HG03342 (cell line): Measurements from ENCODE around the gene ACSL6.

Experiments used
- ATAC-seq: cut with Tn5 transposase; IDR thresholded peaks from one replicate; pipeline ENCODE4 v1.9.1; 2021; ENCODE audit warnings: mild to moderate bottlenecking, moderate library complexity; ENCODE audit not compliant: unreplicated experiment

ACSL6 gene

DNA sequence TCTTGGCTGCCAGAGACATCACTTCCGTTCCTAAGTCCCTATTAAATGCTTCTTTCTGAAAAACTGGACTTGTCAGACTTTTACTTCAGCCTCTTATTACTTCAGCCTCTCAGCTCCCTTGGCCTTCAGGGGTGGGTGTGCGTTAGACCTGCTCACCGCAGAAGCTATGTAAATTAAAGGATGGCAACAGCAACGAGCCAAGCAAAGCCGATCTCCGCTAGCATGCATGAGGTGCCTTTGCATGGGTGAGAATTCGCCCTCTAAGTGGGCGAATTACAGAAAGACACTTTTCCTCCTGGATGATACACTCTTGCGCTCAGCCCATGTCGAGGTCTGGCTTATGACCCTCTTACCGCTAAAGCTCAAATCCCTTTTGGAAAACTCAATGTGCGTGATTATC is 38.1 kb upstream of the ACSL6 start:
- ATAC-seq, result no peak

DNA sequence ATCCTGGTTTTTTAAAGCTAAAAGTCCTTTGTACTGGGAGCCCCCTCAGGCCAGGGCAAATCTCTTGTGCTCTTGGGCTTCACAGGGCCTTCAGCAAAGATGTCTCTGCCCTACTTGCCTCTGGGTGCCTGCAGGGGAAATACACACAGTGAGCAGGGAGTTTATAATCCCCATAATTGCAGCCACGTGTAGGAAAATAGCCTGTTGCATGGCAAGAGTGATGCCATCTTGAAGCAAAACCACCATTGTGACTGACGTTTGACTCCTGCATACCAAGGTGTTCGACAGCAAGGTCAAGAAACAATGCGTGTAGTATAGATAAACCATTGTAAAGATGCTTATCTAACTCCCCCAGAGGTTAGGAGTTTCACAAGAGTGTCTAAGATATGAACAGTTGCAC is 37.6 kb upstream of the ACSL6 start:
- ATAC-seq, result no peak

DNA sequence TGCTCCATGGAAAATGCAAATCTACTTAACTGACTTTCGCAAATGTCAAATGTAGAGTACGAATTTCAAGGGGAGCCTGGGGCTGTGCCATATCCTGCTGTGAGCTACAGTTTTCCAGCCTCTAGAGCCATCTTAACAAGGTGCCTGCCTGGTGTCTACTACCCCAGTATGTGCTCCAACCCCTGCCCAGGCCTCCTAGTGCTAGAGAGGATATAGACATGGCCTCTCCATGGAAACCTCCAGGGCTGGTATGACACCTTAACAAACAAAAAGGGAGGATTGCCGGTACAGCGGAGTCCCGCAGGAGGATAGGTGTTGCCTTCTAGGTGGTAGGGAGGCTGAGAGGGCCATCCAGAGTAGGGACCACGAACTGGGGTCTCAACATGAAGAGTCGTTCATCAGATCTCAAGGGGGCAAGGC is 35.4 kb upstream of the ACSL6 start:
- no peak for ATAC-seq

DNA sequence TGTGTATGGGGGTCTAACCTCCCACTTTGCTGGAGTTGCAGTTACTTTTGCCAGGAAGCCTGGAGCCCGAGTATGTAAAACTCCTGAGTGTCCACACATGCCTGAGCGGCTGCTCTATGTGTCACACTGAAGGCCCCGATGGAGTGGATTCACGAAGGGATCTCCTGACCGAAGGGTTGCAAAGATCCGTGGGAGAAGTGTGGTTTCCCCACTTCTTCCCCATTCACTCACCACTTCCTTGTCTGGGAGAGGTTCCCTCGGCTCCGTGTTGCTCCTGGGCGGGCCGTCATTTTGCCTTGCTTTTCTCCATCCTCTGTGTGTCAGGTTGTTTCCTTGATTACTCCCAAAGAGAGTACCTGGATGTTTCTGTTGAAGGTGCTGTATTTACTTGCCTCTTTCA is 32.7 kb upstream of the ACSL6 start:
- ATAC-seq, result no peak

DNA sequence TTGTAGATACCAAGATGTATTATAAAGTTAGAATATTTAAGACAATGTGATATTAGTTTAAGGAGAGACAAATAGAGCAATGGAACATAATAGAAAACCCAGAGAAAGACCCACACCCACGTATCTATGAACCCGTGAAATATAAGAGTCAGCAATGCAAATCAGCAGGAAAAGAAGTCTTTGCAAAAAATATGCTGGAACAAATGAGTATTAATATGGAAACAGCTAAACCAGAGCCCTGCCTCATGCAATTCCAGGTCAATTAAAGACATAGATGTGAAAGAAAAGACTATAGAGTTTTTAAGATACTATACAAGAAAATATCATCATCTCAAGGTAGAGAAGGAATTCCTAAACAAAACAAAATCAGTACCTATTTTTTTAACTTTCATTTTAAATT is 25.9 kb upstream of the ACSL6 start:
- ATAC-seq, result no peak

DNA sequence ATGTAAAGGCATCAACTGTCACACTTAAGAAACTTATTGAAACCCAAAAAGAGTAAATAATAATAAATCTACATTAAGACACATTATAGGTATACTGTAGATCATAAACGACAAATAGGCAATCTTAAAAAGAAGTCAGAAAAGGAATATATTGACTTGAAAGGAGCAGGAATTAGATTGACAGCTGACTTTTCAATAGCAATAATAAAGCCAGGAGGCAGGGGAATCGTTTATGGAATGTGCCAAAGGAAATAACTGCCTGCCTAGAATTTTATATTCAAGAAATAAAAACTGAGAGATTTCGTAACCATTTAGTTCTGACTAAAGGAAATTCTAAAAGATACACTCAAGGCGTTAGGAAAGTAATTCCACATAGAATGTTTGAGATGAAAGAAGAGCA is 21.7 kb upstream of the ACSL6 start:
- ATAC-seq, result no peak

DNA sequence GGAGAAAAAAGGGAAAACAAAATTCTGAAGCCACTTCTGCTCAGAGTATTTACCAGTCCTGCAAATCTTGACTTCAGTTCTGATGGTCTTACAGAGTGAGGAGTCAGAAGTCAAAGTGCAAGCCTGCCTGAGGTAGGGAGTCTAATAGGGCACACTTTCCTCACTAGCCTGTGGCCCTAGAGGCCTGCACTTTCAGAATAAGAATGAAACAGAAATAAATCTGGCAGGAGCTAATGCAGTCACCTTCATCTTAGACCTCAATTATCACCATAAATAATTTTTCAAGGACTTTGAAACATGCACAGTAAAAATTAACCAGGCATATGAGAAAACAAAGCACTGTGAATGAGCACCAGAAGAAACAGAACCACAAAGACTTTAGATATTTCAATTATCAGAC is 20.7 kb upstream of the ACSL6 start:
- no peak for ATAC-seq

DNA sequence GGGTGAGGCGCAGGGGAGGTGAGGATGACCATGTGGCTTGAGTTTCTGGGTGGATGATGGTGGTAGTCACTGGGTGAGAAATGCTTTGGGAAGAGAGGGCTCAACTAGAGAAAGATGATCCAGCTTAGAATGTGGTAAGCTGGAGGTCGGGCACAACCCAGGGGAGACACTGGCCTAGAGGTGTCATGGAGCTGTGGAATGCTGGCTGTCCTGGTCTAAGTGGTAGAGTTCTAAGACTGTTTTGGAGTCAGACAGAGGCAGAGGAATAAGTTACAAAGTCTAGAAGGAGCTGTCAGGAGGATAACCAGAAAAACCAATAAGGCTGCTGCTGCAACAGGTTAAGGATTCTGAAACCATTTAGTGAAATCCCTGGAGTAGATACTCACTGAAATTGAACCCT is 19.2 kb upstream of the ACSL6 start:
- ATAC-seq, result no peak

DNA sequence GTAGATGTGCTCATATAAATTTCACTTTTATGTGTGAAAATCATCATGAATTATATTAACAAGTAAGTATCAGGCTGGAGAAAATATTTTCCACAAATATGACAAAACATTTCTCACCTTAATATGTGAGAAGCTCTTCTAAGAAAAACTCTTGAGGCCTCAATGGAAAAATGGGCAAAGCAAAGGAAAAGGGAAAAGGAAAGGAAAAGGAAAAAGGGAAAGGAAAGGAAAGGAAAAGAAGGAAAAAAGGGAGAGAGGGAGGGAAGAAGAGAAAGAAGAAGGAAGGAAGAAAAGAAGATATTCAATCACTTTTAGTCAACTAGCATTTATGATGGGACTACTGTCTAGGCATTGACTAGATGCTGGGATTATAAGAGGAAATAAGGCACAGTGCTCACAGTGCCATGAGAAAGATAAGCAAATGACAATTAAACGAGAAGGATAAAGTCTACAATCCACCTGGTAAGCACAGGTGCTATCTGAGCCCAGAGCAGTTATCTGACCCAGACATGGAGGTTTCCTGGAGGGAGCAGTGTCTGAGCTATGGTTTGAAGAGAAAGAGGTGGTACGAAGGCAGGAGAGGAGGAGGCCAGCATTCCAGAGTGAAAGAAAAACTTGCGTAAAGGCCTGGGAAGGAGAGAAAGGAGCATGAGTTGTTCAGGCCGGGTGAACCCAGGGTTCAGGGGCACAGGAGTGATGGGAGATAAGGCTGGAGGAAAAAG is 18.3 kb upstream of the ACSL6 start:
- no peak for ATAC-seq

DNA sequence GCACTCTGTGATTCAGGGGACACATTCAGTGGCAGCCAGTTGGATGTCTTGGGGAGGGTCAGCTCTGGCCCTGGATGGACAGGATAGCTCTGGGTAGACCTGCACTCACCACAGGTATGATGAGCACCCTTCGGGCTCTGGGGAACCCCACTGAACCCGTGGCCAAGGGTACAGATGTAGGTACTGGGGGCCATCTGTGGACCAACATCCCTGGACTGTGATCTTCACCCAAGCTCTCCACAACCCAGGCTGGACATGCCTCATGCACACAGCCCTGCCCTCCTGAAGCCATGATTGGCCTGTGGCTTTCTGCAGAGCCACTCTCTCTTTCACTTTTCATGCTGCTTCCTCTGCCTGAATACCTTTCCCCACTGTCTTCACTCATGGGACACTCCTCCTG is 15.6 kb upstream of the ACSL6 start:
- no peak for ATAC-seq

DNA sequence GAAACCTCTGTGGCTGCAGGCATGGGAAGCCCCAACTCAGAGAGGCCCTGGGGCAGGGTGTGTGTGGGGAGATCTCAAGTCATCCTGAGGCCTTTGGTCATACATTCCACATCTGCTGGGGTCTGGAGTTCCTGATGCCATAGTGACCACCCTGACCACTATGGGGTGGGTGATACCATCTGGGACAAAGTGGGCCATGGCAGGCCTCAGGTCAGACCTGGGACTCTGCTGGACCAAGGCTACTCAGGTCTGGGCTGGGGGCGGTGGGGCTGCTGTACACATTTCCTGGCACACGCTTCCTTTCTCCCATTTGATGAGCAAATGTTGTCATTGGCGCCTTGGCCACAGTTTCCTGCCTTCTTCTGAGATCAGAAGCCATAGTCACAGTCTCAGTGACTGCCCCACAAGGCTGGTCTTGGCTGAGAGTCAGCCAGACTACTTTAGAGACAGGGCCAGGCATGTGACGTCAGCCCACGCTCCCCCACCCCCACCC is 15.1 kb upstream of the ACSL6 start:
- ATAC-seq, result no peak

DNA sequence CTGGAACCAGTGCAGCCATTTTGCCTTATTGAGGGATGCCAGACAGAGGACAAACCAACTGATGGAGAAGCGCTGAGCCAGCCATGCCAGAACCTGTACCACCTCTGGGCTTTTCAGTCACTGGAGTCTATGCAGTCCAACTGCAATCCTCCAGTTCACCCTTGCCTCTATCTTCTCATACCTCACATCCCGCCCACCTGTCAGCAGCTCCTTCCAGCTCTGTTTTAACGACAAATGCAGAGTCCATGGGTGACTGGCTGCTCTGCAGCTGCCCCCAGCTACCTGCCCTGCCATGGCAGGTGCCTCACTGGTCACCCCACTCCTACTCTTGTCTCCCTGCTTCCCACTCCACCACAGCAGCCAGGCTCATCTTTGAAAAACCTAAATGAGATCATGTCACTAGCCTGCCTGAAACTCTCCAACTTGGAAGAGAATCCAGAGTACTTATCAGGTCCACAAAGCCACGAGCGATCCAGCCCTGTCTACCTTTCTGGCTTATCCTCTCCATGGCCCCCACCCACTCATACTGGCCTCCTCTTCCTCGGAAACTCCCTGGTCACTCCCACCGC is 14.0 kb upstream of the ACSL6 start:
- ATAC-seq, result no peak

DNA sequence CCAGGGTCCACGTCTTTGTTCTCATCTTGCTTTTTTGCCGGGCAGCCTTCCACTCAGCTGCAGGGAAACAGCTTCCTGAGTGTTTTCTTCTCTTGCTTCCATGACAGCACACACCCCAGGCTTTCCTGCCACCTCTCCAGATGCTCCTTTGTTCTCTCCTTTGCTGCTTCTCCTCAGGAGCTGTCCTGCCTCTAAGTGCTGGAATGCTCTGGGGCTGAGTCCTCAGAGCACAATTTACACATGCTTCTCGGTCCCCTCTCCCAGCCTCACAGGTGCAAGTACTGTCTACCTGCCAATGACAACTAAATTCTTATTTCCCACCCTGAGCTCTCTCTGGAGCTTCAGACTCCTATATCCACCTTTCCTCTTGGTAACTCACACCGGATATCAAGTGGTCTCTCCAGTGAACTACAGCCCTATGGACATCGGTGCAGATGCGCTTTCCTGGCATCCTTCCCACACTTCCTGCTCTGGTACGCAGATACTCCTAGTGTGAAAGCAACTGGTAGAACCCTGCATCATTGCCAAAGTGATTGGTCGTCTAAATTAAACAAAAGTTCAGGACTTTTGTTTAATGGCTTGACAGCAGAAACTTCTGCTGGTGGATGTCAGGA is 13.4 kb upstream of the ACSL6 start:
- ATAC-seq, result no peak

DNA sequence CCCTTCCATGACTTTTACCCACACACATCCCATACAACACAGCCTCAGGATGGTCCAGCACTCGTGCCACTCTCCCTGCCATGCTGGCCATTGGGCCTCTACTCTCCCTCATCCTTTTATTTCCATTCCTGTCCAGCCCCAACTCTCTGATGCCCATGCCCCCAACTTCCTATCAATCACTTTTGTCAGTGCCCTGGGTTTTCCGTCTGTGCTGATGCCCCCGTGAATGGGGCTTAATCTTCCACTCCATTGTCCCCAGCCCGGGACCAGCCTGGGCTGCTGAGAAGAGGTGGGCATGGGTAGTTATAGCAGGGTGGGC is 12.6 kb upstream of the ACSL6 start:
- ATAC-seq, result no peak

DNA sequence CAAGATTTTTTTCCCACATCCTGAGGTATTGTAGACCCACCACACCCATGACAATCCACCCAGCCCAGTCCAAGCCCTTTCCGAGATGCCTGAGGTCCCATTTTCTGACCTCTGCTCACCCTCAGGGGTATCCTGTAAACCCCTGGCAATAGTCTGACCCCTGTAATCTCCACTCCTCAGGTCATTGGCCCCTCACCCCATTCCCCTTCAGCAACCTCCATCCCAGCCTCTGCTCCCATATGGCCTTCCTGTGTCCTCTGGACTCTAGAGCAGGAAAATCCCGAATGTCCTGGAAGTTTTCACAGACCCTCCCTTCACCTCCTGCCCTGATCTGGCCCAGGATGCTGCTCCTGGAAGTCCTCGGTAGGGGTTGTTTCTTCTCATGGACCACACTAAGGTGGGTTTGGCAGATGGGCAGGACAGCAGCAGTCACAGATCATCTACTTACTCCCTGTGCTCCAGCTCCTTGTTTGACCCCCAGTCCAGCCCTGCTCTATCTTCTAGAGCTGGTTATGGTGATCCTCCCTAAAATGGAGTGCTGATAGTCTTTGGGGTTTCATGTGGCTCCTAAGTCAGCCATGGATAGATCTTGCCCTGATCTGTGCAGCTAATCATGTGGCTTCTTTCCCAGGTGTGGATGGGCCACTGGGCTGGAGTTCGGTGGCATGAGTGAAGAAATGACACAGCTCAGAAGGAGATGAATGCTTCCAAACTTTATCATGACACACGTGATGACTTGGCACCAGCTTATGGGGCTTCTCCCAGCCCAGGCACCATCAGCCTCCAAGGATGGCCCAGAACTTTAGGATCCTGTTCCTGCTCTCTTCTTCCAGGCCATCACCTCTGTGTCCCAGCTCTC is 12.0 kb upstream of the ACSL6 start:
- no peak for ATAC-seq

DNA sequence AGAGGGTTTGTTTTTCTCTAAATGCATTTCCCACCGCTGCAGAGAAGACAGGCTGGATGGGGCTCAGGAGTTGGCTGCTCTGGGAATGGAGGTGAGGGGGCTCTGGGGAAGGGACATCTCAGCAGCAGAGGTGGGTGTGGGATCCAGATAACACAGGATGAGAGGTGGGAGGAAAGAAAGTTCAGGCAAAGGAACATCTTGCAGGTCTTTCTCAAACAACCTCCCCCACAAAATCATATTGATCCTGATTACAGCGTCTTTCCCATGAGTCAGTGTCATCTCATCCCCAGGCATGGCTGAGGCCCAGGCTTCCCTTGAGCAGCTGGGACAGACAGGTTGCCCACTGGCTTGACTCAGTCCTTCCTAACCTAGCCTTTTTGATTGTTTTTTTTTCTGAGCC is 11.3 kb upstream of the ACSL6 start:
- ATAC-seq, result no peak

DNA sequence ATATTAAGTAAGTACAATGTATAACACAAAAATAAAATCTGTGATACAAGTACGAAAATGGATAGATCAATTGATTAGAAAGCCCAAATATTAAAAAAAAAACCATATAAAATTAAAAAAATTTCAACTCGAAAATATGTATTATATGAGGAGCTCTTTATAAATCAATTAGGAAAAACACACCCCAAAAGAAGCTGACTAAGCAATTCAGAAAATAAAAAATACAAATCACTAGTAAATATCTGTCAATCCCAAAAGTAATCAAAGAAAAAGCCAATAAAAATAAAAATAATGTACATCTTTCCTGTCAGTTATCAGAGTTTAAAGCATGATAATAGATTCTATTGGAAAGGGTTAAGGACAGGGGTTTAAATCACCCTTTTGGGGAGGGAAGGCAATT is 10.2 kb upstream of the ACSL6 start:
- no peak for ATAC-seq

DNA sequence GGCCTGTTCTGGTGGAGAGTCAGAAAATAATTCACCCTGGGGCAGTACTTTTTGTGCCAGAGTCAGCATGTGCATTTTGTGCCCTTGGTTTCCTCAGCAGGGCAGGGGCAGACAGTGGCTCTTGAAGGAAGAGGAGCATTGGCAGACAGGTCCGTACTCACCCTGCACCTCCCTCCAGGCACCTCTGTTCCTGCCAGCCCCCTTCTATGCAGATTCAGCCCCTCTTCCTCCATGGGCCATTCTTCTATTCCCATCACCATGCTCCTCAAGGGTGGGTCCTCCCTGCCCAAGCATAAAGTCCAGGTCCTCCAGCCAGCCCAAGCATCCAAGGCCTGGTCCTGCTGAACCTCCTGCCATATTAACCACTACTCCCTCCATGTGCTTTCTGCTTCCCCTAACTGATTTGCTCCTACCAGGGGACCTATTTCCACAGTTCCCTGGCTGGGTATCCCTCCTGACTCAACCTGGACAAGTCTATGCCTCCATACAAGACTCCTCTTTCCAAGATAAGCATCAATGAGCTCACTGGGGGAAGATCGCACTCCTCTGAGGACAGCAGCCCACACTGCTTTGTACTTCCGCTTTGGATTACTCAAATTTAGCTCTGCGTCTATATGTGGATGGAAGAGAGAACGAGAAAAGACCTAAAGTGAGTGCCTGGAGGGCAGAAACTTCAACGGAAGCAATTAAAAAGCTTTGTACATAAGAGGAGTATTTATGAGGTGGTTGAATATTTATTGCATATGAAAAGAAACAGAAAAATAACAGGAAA is 9.3 kb upstream of the ACSL6 start:
- peak; percentile 25 for ATAC-seq

DNA sequence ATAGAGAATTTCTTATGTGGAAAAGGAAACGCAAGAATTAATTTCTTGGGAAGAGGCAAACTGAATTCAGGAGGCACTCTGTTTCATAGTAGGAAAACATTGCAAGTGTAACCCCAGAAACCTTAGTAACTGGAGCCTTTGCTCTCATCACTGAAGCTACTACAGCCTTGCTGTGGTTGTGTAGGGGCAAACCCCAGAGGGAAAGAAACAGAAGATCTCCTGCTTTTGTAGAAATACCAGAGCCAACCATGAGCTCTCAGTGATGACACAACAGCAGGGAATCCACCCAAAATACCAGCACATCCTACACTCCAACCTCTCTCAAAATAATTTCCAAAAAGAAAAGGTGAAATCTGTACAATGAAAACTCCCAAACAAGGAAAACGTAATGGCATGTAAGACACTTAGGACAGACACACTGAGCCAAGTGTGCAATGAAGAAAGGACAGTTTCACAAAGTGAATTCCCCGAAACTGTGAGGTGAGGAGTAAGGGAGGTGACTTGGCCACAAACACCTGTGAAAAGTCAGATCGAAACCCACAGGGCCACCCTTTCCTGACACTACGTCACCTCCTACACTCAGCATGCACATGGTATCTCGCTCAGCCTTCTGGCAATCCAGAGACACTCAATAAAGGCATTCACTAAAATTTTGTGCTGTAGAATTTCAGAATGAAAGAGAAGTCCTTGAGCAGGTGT is 8.5 kb upstream of the ACSL6 start:
- peak; percentile 96 for ATAC-seq

DNA sequence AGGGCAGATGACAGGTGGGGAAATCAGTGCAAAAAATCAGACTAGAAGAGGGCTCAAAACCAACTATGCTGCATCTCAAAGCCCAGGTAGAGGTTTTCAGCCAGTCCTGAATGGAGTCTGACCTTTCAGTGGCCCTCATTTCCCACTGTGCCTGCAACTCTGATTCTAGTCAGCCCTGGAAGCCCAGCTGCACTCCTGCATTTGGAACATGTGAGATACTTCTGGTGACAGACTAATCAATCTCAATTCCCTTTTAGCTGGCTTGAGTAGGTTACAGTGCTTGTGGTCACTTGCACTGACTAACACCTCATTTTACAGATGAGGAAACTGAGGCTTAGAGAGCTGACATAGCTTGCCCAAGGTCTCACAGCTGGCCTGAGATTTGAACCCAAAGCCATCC is 7.9 kb upstream of the ACSL6 start:
- peak; percentile 30 for ATAC-seq
